GM19043 (cell line): ENCODE results near the gene DAPK1.

Experiments used
- ATAC-seq: cut with Tn5 transposase; IDR thresholded peaks from one replicate; pipeline ENCODE4 v1.9.1; 2021; ENCODE audit warnings: low read depth; ENCODE audit not compliant: unreplicated experiment

Gene DAPK1

DNA sequence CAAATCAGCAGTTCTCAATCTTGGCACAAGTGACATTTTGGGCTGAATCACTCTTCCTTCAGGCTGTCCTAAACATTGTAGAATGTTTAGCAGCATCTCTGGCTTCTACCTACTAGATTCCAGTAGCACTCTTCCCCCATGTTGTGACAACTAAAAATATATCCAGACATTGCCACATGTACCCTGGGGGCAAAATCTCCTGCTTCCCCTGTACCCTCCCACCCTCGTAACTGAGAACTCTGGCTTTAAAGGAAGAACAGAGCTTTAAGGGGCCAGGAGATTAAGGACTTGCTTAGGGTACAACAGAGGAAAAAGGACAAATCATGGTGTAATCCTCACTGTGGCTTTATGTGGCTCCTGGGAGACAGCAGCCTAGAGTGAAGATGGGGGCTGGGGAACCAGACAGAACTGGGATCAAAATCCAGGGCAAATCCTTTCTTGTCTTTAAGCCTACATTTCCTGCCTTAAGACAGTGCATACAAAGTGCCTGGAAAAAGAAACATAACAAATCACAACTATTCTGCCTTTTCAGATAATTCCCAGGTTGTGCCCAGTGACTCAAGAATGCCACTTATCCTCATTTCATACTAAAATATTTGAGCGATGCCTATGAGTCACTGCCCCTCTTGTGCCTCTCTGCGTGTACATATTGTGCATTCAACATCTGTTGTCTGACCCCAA, 109.3 kb downstream of the DAPK1 start:
- ATAC-seq: no peak

DNA sequence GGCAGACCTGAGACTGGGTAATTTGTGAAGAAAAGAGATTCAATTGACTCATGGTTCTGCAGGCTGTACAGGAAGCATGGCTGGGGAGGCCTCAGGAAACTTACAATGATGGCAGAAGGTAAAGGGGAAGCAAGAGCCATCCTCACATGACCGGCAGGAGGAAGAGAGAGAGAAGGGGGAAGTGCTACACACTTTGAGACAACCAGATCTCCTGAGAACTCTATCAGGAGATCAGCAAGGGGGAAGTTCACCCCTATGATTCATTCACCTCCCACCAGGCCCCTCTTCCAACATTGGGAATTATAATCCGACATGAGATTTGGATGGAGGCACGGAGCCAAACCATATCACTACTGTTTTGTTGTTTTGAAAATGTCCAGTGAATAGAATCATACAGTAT, 110.2 kb downstream of the DAPK1 start:
- no peak for ATAC-seq

DNA sequence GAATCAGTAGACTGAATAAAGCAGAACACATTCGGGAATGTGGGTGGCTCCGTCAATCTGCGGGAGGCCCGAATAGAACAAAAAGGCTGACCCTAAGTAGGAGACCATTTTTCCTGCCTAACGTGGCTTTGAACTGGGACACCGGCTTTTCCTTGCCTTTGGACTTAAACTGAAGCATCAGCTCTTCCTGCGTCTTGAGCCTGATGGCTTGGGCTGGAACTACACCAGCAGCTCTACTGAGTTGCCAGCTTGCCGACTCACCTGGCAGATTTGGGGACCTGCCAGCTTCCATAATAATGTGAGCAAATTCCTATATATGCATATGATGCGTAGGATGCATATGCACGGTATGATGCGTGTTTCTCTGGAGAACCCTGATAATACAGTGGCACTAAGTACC, 111.3 kb downstream of the DAPK1 start:
- ATAC-seq: no peak

DNA sequence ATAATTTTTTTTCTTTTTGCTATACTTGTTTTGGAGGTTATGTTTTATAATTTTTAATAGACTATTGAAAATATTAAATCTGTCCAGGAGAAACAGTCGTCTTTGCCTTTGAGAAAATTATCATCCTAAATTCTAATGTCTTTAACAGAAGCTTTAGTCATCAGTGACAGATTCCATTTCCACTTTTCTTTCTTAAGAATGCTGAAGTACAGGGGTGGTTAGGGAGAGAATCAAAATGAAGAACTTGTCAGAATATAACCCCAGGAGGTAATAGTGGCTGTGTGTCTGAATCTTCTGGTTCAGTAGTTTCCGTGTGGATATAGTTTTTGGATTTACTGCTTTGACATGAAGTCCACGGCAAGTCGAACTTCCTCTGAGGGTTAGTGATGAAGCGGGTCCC, 111.8 kb downstream of the DAPK1 start:
- no peak for ATAC-seq

DNA sequence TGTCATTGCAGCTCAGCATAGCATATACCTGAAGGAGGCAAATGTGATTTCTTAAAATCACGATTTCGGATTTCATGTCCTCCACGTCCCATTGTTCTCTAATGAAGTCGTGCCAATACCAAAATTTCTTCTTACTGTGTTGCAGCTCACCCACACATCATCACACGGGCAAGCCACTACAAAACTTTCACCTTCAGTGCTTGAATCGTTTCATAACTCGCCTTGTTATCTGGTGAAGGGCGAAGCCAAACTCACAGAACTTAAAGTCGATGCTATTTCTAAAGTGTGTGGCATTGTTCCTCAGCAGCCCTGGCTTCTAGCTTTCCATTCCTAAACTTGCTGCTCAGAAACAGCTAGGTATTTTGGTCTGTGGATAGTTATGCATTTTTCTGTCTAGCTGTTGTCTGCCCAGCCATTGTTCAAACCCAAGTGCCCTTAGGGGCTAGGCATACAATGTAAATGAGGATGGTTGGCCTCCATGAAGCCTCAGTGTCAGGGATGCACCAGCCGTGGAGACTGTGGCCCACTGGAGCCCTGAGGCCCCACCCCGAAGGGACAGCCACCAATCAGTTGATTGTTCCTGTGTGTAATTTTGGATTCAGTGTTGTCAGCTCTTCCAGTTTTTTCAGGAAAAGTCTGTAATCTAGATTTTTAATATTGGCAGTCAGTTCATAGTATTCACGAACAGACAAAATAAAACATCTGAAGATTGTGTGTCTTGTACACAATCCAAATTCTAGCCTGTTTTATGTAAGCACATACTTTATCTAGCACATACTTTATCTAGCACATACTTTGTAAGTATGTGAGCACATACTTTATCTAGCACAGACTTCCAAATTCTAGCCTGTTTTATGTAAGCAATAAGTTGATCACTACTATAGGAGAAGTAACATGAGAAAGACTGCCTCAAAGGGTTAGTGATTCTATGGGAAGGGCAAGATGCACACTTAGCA, 112.8 kb downstream of the DAPK1 start:
- ATAC-seq: no peak

DNA sequence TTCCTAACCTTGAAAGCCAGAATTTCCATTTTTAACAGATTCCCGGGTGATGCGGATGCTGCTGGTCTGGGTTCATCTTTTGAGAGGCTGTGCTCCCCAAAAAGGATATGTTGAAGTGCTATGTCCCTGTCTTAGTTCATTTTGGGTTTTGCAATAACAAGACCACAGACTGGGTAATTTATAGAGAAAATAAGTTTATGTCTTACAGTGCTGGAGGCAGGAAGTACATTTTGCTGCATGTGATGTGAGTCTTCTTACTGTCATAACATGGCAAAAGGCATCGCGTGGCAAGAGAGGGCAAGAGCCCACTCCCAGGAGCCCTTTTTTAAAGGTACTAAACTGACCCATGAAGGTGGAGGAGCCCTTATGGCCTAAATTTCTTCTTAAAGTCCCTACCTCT, 114.1 kb downstream of the DAPK1 start:
- no peak for ATAC-seq

DNA sequence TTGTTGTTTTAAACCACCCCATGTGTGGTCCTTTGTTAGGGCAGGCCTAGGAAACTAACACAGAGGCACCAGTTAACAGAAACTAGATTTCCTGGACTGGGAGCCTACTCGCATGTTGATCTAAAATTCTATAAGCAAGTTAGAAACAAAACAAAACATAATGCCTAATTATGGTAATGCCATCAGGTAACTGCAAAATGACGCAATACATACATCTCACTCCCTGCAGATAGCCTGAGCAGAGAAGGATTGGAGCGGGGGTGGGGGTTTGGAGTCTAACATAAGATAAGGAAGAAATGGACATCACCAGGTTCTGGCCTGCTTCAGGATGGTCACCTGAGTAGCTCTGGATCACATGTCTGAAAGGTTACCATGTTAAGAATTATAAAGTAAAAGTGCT, 114.9 kb downstream of the DAPK1 start:
- no peak for ATAC-seq

DNA sequence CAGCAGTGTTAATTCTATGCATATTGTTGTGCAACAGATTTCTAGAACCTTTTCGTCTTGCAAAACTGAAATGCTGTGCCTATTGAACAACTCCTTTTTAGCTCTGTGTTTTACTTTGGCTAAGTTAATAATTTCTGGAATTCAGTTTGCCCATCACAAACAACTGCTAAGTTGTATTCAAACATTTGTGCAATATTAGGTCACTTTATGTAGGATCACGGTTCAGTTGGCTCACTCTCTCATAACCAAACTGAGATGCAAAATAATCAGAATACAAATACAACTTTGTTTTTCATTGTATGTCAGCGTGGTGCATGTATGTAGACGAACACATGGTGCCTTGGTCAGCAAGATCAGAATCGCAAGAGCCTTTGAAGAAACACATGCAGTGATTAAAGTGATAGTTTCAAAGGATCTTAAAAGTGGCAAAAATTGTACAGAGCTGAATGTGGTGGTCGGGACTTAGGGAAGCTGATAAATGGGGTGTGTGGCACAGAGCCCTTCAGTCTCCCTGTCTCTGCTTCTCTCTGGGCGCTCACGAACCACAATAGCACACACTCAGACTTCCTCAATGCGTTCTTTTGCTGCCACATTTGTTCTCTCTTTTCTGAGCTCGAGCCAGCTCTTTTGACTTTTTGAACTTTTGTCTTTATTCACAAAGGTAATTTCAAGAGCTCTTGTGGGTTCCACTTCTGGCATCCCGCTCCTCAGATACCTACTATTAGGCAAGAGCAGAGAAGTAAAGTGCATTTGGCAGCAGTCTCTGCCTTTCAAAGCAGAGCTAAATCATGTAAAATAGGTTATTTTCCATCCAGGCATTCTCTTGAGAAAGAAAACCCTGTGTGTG, 115.8 kb downstream of the DAPK1 start:
- no peak for ATAC-seq

DNA sequence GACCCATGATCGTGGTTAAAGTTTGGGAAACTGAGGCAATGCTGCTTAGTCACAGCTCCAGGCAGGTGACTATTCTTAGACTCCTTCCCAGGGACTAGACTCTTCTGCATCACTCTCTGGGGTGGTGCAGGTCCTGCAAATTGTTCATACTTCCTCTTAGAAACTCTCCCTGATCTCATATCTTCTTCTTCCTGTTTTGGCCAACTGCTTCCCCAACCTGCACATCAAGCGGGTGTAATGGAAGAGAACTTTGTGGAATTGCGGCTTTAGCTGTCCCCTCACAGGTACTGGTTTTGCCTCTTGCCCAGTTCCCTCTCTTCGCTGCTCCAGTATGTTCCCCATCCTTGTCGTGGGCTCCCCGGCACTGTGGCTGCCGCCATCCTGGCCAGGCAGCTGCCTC, 116.7 kb downstream of the DAPK1 start:
- ATAC-seq: no peak

DNA sequence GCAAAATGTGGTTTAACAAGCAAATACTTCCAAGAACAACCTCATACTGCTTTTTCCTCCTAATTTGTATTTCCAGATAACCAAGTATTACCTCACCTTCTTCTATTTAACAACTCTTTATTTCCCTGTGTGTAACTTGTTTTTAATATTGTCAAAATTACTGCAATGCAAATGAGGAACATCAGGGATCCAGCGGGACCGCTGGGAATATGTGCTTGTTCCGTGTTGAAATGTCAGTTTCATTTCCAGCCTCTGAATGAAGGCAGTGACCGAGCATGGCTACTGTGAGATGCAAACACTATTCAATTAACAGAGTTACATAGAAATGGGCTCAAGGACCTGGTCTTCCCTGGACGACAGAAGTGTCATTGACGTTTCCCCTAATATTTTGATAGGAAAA, 117.5 kb downstream of the DAPK1 start:
- ATAC-seq: no peak

DNA sequence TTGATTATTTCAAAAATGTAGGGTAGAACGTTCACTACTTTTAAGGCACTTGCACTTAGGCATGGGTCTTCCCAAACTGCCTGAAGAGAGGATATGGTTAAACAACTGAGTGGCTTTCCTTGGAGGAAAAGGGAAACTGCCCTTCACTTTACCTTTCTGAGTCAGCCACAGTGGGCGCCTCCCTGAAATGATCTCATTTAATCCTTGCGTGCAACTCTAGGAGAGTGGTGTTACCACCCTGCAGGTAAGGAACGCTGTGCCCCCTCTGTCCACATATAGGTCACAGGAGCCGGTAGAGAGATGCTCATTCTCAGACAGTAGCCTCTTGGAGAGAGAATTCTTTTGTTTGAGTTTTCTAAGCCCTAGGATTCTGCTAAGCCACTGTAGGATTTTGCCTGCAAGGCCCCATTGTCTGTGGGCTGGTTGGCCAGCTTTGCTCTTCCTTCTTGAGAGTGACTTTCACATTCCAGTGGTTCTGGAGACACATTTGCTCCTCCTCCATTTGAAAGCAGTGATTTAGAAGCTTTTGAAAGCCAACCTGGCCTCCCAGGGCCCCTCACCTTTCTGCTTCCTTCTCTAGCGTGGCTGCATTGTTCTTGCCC, 118.0 kb downstream of the DAPK1 start:
- no peak for ATAC-seq

DNA sequence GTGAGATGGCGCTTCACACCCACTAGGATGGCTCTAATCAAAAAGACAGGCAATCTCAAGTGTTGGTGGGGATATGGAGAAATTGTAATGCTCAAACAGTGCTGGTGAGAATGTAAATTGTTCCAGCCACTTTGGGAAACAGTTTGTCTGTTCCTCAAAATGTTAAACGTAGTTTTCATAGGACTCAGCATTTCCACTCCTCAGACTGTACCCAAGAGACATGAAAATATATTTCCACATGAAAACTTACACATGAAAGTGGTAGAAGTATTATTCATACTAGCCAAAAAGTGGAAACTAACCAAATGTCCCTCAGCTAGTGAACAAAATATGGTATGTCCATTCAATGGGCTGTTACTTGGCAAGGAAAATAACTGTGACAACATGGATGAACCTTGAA, 120.6 kb downstream of the DAPK1 start:
- ATAC-seq: no peak

DNA sequence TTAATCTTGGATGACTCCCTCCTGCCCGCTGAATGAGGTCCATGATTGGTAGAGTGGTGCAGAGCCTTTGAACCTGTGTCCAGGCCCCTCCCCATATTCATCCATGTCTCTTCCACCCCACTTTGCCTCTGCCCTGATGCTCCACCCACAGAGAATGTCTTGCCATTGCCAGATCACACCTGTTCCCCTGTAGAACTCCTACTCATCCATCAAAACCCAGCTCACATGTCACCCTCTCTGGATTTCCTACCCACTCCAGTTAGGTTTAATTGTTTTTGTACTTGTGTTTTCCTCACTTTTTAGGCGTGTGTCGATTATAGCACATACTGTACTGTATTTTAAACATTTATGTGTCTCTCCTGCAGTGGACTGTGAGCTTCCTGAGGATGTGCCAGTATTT, 121.3 kb downstream of the DAPK1 start:
- ATAC-seq: no peak

DNA sequence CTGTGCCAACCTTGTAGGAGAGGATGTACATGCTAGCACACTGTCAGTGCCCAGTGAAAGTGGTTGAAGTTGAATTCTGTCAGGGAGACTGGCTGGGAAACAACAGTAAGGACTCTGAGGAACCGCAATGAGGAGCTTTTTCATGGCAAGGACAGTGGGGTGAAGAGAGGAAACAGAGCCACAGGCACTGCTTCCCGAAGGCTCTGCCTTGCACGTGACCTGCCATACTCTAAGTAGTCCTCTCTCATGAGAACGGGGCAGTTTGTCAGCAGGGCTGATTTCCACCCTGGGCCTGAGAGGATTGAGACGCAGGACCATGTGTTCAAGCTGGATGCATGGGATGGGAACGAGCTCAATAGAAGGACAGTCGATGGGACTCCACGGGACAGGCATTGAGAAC, 121.7 kb downstream of the DAPK1 start:
- no peak for ATAC-seq

DNA sequence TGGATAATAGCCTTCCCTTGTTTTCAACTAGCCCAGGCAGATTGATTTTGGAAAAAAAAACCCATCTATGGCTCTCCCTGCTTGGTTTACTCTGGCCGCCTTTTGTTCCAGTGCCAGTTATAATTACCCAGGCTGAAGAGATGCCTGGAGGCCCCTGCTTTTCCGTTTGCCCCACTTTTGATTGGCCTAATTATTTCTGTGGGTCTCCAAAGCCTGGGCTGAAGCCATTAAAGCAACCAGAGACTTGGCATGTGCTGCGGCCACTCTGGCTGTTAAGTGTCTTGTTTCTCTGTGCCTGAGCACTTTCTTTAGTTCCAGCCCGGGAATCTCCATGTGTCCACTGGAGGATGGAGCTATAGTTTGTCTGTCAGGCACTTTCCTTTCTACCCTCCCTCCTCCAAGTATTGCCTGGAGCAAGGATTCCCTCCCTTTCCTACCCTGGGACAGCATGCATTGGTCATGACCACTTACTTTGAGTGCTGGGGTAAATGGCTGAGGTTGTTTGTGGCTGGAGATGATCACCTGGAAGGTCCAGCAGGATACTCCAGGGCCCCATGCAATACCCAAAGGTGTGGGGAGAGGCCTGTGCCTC, 123.2 kb downstream of the DAPK1 start:
- ATAC-seq: no peak

DNA sequence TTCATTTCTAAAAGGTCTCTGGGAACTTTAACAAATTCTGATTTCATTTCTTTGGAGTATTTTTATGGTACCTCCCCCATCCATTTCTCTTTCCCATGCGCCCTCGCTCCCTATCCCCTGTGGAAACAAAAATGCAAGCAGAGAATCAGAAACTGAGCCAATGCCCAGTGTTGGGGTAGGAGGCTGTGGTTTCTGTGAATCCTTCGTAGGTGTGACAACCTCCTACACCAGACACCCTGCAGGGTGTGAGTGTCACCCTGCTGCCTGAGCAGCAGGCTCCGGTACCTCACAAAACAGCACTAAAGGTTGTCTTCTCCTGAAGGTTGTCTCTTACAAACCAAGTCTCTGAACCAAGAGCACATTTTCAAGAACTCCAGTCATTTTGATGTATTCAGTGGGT, 124.4 kb downstream of the DAPK1 start:
- ATAC-seq: no peak

DNA sequence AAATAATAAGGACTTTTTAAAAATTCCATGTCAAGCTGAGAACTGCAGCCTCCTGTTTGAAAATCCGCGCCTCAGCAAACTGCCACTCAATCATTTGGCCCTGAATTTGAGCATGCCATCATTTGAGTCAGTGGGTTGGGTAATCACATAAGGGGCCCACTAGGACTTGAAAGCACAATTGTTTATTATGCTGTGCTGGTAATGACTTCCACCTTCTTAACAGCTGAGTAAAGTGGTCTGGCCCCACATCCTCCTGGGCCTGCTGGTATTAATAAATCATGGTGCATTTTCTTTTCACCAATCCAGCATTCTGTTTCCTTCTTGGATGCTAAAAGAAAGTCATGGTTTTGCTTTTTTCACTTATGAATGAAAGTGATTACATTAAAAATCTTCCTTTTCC, 125.3 kb downstream of the DAPK1 start:
- no peak for ATAC-seq

DNA sequence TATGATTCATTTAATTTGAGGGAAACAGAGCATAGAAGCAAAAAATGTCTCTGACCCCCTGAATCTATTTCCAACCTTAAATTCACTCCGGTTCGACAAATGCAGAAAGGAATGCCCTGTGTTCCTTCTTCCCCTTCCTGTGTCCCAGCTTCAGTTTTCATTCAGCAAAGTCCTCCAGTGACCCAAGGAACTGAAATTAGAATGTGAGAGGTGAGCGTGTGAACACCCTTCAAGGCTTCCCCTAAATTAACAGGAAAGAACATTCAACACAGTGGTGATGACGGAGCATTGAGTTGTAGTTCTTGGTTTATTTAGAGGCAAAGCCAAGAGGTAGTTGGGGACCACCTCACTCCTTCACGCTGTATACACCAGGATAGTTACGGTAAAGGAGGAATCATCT, 130.7 kb downstream of the DAPK1 start:
- ATAC-seq: no peak

DNA sequence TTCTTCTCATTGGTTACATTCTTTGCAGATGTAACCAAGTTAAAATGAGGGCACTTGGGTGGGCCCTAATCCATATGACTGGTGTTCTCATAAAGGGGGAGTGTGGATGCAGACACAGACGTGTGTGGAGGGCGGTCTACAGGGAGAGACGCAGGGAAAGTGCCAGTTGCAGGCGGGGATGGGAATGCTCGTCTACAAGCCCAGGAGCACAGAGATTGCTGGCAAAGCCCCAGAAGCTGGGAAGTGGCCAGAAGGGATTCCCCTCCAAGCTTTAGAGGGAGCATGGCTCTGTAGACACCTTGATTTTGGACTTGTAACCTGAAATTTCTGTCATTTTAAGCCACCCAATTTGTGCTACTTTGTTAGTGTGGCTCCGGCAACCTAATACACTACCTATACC, 131.4 kb downstream of the DAPK1 start:
- no peak for ATAC-seq

DNA sequence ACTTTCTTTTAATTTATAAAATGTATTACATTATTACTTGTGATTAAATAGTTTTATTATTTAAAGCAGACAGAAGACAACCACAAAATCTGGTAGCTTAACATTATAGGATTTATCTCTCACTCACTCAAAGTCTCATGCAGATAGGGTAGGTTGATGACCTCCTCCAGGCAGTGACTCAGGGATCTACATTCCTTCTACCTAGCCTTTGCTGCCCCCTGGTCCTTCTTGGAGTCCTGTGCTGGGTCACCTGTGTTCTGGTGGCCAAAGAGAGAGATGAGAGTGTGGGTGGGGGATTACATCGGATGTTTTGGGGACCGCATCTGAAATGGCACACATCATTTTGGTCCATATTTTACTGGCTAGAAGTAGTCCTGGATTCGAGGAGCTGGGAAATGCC, 132.6 kb downstream of the DAPK1 start:
- no peak for ATAC-seq
